PC-9 (cell line): ENCODE data around the gene STXBP5L. TPM values are rescaled to one million over a fixed set of nuclear protein-coding genes. Genes with fewer than 3 reads are reported as not detected.

ENCODE experiments used
- BruUV-seq: library from RNA; stranded (reverse); fragments of 400-500 nt; replicated peaks from 2 replicates; lab custom pipeline; 2021; lab: Mats Ljungman, UMichigan
- CTCF ChIA-PET: fragments of 300-600 bp; sonication (Branson Sonifier 250); formaldehyde crosslinking; loops from one replicate; lab custom pipeline; 2022; ENCODE audit warnings: antibody characterized with exemption; lab: Charles Lee
- POLR2A ChIA-PET: fragments of 300-600 bp; sonication (Branson Sonifier 250); formaldehyde crosslinking; loops from one replicate; lab custom pipeline; 2022; ENCODE audit warnings: antibody characterized with exemption; ENCODE audit not compliant: unreplicated experiment; lab: Charles Lee
- DNase-seq, 2 experiments: peaks; one replicate each; pipeline versions ENCODE4 v3.0.0 to v3.0.0-alpha.2; 2015 to 2022; ENCODE audit warnings: mixed read lengths in 1 of 2
- H2AFZ ChIP-seq: fragments of 200-600 bp; sonication (generic); 2 replicates; pipeline ENCODE4 v1.8.1; 2017; ENCODE audit warnings: antibody characterized with exemption
- H3F3A ChIP-seq: fragments of 200-600 bp; sonication (generic); 2 replicates; pipeline ENCODE4 v1.8.1; 2017; ENCODE audit warnings: antibody characterized with exemption, mild to moderate bottlenecking, low read depth; ENCODE audit not compliant: insufficient read depth
- H3K27ac ChIP-seq: fragments of 200-600 bp; sonication (generic); 2 replicates; pipeline ENCODE4 v1.6.1; 2016; ENCODE audit warnings: mixed run types
- H3K27me3 ChIP-seq: fragments of 200-600 bp; sonication (generic); 2 replicates; pipeline ENCODE4 v1.6.1; 2016; ENCODE audit warnings: low read depth, mixed run types; ENCODE audit not compliant: insufficient read depth
- H3K36me3 ChIP-seq: fragments of 200-600 bp; sonication (generic); 2 replicates; pipeline ENCODE4 v1.6.1; 2016; ENCODE audit warnings: low read depth, mixed run types
- H3K4me1 ChIP-seq: fragments of 200-600 bp; sonication (generic); replicated peaks from 2 replicates; pipeline ENCODE4 v1.6.1; 2016; ENCODE audit warnings: mixed run types; ENCODE audit not compliant: insufficient read depth
- H3K4me2 ChIP-seq: fragments of 200-600 bp; sonication (generic); 2 replicates; pipeline ENCODE4 v1.6.1; 2017; ENCODE audit warnings: mixed run types
- H3K4me3 ChIP-seq: fragments of 200-600 bp; sonication (generic); 2 replicates; pipeline ENCODE4 v1.6.1; 2016; ENCODE audit warnings: mixed run types
- H3K79me2 ChIP-seq: fragments of 200-600 bp; sonication (generic); 2 replicates; pipeline ENCODE4 v1.6.1; 2017; ENCODE audit warnings: low read depth, mixed run types
- H3K9me2 ChIP-seq: fragments of 200-600 bp; sonication (generic); 2 replicates; pipeline ENCODE4 v1.8.1; 2017; ENCODE audit warnings: mild to moderate bottlenecking; ENCODE audit not compliant: insufficient read depth
- H3K9me3 ChIP-seq: fragments of 200-600 bp; sonication (generic); 2 replicates; pipeline ENCODE4 v1.8.1; 2016; ENCODE audit warnings: low read depth; ENCODE audit not compliant: insufficient read depth
- H4K20me1 ChIP-seq: fragments of 200-600 bp; sonication (generic); 2 replicates; pipeline ENCODE4 v1.8.1; 2017; ENCODE audit not compliant: insufficient read depth
- CTCF ChIP-seq: fragments of 200-600 bp; sonication (generic); conservative IDR thresholded peaks from 2 replicates; pipeline ENCODE4 v1.6.1; 2017; ENCODE audit warnings: mixed run types, antibody characterized with exemption, mild to moderate bottlenecking, moderate library complexity
- EZH2 ChIP-seq: fragments of 200-600 bp; sonication (generic); IDR thresholded peaks from 2 replicates; pipeline ENCODE4 v1.8.0; 2017; ENCODE audit warnings: antibody characterized with exemption, low read depth
- intact Hi-C: fragments of 100-400 bp; cut with micrococcal nuclease; formaldehyde crosslinking; loops from one replicate; pipeline ENCODE4 v1.10.0; 2022; ENCODE audit not compliant: unreplicated experiment
- total RNA-seq: library from RNA; stranded (reverse); gene quantifications from 2 replicates; pipeline ENCODE4 v1.2.3, GENCODE V29; 2021

Gene STXBP5L
- total RNA-seq, 1 experiment from 2014 or later = not detected

- H3K4me1 ChIP-seq = no peaks in the 10 kb centered on the region
- no peaks in the 10 kb centered on the region for H3K79me2 ChIP-seq
- H2AFZ ChIP-seq = no peak overlapping the region
- H3F3A ChIP-seq = no peaks in the 10 kb centered on the region
- BruUV-seq = no TSS peak
- H3K4me3 ChIP-seq = no peak overlapping the region
- no peaks in the 10 kb centered on the region for H3K27me3 ChIP-seq
- no peaks in the 10 kb centered on the region for H3K36me3 ChIP-seq
- no peaks in the 10 kb centered on the region for H4K20me1 ChIP-seq
- no peak for TF ChIP-seq EZH2
- TF ChIP-seq CTCF = no peak
- H3K27ac ChIP-seq = no peak overlapping the region
- H3K9me2 ChIP-seq = no peaks in the 10 kb centered on the region
- H3K9me3 ChIP-seq = no peaks in the 10 kb centered on the region
- no peak for DNase-seq
- intact Hi-C loops = no loop called here
- H3K4me2 ChIP-seq = no peak overlapping the region
- ChIA-PET POLR2A (no interaction called here), CTCF (no interaction called here)
These were observed 81.0 kb downstream of the STXBP5L start for GRCh38 chr3:120988994-120989393.

- no peak for DNase-seq
- BruUV-seq = no TSS peak
- Histone ChIP-seq H3K4me1 (no peaks in the 10 kb centered on the region), H3K4me2 (no peak overlapping the region), H3K9me3 (no peaks in the 10 kb centered on the region), H3F3A (no peaks in the 10 kb centered on the region), H3K36me3 (no peaks in the 10 kb centered on the region), H3K27me3 (no peaks in the 10 kb centered on the region), H3K4me3 (no peak overlapping the region), H3K79me2 (no peaks in the 10 kb centered on the region), H4K20me1 (no peaks in the 10 kb centered on the region), H2AFZ (no peak overlapping the region), H3K9me2 (no peaks in the 10 kb centered on the region), H3K27ac (no peak overlapping the region)
- CTCF ChIA-PET = no interaction called here
- POLR2A ChIA-PET = interaction anchor here (0.5 kb wide), 1 partner anchor 336 kb away, joined by 4 read pairs; no protein-coding TSS in a partner anchor
- no peak for TF ChIP-seq EZH2
- no peak for TF ChIP-seq CTCF
- intact Hi-C loops = no loop called here
These were observed 110.9 kb downstream of the STXBP5L start for GRCh38 chr3:121018917-121019321.

GRCh38 chr3:121063628-121064027 is 155.6 kb downstream of the STXBP5L start:
- DNase-seq = no peak
- Histone ChIP-seq H3K27ac (no peak overlapping the region), H2AFZ (0 out of 2 replicates have a peak overlapping the region, but pooled peaks have one; percentile 39), H3K4me2 (no peak overlapping the region), H3F3A (no peaks in the 10 kb centered on the region), H3K9me3 (no peaks in the 10 kb centered on the region), H4K20me1 (no peaks in the 10 kb centered on the region), H3K79me2 (no peaks in the 10 kb centered on the region), H3K27me3 (no peaks in the 10 kb centered on the region), H3K9me2 (no peaks in the 10 kb centered on the region), H3K4me1 (no peaks in the 10 kb centered on the region), H3K36me3 (no peaks in the 10 kb centered on the region), H3K4me3 (no peak overlapping the region)
- no peak for TF ChIP-seq CTCF
- no peak for TF ChIP-seq EZH2
- ChIA-PET CTCF (no interaction called here), POLR2A (no interaction called here)
- intact Hi-C loops = no loop called here
- BruUV-seq = no TSS peak
